IPS-NIHi11 (cell line): ENCODE measurements around the gene ACBD5.
"Not testable (repeated sequence)": the region's sequence is repeated elsewhere in the genome, so short reads cannot be mapped to it uniquely, and the experiment has no call there.

ENCODE experiments used
- DNase-seq: peaks from one replicate; pipeline ENCODE4 v3.0.0; 2012; ENCODE audit warnings: mixed read lengths, low spot score

The ACBD5 gene, protein sequence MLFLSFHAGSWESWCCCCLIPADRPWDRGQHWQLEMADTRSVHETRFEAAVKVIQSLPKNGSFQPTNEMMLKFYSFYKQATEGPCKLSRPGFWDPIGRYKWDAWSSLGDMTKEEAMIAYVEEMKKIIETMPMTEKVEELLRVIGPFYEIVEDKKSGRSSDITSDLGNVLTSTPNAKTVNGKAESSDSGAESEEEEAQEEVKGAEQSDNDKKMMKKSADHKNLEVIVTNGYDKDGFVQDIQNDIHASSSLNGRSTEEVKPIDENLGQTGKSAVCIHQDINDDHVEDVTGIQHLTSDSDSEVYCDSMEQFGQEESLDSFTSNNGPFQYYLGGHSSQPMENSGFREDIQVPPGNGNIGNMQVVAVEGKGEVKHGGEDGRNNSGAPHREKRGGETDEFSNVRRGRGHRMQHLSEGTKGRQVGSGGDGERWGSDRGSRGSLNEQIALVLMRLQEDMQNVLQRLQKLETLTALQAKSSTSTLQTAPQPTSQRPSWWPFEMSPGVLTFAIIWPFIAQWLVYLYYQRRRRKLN

DNA sequence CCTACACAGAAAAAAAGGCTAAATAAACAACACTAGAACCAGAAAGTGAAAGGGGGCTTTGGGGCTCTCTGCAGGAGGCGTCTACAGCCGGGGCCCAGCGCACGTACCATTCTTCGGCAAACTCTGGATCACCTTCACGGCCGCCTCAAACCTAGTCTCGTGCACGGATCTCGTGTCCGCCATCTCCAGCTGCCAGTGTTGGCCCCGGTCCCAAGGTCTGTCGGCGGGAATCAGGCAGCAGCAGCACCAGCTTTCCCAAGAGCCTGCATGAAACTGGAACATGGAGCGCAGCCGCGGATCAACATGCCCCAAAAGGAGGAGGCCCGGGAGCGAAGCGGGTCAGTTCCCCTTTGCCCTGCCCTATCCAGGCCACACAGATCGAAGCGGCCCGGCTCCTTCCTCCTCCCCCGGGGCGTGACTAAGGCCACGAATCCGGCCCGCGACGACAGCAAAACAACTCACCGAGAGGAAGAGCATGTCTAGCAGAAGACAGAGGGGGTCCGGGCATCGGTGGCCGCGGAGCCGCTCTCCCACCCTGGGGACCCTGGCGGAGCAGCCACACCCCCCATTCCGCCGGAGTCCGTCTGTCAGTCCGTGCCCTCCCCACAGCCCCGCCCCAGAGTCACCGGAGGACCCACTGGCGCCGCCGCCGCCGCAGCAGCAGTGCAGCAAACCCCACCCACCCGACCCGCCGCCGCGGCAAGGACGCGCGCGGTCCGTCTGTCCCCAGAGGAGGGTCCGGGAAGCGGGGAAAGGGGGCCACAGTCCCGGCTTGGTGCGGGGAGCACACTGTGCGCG lies at the start of gene ACBD5:
Gene ACBD5 (minus strand): TSS at position 586 of the 798 bp plus-strand sequence. CDS start 109 bp downstream, at position 477.
- DNase-seq = peak; percentile 78

DNA sequence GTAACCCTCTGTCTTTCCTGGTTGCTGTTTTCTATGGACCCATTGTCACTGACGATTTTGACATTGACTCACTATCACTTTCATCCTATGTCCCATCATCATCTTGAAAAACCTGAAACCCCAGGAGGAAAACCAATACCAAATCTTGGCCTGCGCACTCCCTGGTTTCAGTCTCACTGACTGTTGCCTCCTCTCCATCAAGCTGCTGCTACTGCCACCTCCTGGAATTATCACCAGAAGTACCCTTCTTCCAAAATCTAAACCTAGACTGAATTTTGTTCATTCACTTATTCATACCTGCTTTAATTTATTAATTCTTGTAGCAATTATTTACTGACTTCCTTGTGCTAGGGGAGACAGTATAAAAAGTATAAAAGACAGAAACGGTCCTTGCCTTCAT lies 44.5 kb upstream of the ACBD5 start:
- DNase-seq = peak; percentile 11

DNA sequence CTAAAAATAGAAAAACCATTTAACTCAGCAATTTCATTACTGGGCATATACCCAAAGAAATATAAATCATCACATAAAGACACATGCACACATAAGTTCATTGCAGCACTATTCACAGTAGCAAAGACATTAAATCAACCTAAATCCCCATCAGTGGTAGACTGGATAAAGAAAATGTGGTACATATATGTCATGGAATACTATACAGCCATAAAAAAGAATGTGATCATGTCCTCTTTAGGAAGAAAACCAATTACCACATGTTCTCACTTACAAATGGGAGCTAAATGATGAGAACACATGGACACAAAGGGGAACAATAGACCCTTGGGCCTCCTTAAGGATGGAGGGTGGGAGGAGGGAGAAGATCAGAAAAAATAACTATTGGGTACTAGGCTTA lies 36.0 kb upstream of the ACBD5 start:
- no peak for DNase-seq

DNA sequence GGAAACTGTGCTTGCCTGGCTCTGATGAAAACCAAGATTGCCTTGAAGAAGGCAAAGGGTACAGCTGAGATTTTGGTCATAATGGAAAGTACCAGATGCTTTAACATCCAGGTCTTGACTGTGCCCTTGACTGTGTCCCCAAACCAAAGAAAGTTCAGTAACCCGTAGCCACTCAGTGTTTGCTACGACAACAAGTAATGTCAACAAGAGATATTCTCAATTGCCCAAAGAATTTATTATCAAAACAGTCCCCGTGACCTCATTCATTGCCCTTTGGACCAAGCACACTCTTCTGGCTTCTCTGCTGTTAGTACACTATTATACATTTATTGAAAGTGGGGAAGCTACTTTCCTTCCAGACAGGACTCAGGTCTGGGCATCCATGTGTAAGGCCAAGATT lies 25.4 kb upstream of the ACBD5 start:
- DNase-seq = not testable (repeated sequence)

DNA sequence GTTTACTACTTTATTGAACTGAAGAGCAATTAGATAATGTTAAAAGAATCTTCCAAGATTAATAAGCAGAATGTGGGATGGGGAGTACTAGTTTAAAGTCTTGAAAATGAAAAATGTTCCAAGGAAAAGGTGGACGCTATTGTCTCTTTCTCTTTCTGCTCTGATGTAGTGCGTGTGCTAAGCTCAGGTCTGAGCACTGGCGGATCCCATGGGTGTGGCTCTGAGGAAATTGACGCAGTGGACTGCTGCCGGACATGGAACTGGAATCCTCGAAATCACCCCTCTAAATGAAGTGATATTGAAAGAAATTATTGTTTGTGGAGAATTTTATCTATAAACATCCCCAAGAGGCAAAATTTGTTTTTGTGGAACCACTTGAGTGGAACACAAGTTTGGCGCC lies 22.2 kb upstream of the ACBD5 start:
- DNase-seq = not testable (repeated sequence)

DNA sequence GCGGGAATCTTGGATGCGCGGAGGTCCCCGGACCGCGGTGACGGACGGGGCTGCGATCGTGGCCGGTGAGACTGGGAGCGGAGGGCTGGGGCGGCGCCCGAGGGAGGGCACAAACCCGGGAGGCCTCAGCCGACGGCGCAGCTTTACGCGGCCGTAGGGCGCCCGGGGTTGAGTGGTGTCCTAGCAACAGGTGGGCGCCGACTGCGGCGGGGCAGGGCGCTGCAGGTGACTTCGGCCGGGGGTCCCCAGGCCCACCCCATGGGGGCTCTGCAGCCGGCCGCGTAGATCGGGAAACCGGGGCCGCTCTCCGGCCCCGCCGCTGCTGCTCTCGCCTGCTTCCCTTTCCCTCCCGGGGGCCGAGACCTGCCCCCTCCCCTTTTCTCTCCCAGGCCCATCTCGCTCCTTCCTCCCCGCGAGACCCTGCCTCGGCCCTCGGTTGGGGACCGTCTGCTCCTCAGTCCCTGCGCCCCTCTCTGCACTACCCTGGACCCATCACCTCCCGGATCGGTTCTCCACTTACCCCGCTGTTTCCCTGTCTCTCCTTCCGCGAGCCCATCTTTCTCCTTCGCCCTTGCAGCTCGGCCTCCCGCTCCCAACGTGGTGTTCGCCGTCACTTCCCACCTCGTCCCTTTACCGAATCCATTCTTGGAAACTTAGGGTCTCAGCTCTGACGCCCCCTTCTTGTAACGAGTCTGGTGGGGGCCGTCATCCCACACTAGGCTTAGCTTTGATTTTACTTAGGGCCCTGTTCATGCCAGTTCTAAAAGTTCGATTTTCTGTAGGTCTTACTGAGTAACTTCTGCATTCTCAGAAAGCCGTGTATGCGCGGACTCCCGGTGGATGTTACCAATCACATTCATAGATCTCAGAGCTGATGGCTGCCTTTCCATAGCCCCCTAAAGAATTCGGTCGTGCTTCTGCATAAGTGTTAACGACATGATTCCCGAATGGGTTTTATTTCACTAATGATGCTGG lies 18.5 kb upstream of the ACBD5 start:
- DNase-seq = peak; percentile 69

DNA sequence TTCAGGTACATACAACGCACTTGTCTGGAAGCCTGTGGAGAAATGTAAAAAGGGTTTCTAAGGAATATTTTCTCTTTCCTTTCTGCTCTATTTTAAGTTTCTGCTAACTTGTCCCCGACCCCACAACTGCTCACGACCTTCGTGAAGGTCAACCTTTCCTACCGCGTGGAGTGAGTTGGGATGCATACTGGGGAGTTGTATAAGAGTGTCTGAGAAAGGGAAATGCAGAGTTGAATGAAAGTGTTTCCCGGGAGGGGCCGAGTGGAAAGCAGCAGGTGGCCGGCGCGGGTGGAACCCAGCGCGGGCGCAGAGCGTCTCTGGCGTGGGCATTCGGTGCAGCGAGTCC lies 17.9 kb upstream of the ACBD5 start:
- DNase-seq = no peak

DNA sequence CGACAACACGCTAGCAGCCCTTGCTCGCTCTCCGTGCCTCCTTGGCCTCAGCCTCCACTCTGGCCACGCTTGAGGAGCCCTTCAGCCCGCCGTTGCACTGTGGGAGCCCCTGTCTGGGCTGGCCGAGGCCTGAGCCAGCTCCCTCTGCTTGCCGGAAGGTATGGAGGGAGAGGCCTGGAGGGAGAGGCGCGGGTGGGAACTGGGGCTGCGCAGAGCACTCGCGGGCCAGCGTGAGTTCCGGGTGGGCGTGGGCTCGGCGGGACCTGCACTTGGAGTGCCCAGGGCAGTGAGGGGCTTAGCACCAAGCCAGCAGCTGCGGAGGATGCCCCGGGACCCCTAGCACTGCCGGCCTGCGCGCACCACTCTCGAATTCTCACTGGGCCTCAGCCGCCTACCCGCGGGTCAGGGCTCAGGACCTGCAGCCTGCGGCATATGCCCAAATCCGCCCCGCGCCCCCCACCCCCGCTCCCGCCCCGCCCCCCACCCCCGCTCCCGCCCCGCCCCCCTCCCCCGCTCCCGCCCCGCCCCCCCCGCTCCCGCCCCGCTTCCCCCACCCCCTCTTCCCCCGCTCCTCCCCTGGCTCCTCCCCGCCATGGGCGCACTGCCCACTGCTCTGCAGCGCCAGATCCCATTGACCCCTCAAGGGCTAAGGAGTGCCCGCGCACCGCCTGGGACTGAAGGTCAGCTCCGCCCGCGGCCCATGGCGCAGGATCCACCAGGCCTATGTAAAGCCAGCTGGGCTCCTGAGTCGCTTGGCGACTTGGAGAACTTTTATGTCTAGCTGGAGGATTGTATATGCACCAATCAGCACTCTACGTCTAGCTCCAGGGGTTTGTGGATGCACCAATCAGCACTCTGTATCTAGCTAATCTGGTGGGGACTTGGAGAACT lies 15.9 kb upstream of the ACBD5 start:
- peak; percentile 8 for DNase-seq

DNA sequence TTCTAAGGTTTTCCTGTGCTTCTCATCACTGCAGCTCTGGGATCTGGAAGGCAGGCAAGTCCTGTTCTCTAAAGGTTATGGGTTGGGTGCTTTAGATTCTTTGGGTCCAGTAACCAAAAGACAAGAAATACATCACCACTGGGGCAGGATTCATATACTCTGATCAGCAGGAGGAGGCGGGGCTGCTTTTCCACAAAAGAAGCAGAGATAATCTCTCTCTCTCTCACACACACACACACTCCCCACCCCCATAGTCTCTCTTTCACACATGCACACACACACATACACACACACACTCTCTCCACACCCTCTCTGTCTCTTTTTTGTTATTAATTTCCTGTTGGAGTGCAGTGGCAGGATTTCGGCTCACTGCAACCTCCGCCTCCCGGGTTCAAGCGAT lies 13.0 kb upstream of the ACBD5 start:
- DNase-seq = no peak

DNA sequence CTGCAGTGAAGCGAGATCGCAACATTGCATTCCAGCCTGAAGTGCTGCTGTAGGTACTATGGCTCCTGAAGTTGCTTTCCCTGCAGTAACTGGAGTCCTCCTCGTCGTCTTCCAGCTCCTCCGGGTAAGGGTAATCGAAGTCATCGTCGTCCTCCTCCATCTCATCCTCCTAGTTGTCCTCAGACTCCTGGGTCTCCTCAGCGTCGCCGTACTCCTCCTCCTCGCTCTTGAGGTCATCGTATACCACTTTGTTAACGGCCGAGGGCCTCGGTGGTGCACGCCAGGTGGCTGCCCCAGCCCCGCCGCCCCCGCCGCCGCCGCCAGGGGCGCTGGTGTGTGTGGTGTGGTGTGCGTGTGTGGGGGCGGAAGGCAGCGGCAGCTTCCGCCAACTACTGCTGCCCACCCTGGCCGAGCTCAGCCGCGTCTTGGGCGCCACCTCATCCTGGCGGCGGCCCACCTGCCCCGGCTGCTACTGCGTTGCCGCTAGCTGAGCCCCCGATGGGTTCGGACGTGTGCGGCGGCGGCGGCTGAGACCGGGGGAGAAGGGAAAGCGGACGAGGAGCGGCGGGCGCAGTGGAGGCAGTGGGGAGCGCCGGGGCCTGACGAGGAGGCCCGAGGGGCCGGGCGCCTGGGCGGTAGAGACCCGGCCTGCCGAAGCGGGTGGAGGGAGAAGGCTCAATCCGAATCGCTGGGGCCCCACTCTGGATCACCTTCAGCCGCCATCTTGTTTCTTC lies 11.8 kb upstream of the ACBD5 start:
- peak; percentile 55 for DNase-seq

DNA sequence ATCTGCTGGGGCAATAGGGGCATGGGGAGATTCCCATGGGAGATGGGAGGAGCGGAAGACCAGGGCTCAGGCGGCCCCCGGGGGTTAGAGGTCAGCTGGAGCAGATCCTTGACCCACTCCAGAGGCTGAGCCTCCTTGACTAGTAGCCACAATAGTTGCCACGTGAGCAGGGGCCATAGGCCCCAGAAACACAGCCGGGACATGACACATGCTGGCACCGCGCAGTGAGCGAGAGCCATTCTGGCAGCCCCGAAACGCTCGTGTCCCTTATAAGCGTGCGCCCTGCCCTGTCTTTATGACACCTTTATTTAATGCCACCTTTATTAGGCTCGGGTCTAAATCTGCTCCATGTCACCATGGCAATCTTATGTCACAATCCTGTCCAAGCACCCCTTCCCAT lies 11.0 kb upstream of the ACBD5 start:
- DNase-seq = no peak

DNA sequence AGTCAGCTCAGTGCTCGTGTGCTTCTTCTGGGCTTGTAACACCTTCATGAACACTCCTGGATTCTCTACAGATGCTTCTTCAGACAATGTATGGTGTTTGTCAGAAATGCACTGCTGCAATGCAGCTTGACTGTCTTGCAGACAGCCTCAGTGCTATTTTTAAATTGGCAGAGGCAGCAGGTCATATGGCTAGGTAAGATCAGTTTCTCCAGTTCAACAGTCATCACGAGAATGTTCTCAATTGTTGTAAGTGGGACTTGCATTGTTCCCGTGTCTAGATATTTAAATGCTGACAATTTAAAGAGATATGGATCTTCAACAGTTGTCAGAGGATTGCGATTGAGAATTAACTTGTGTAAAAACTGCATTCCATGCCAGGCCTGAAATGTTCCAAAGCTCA lies 7.6 kb upstream of the ACBD5 start:
- no peak for DNase-seq

DNA sequence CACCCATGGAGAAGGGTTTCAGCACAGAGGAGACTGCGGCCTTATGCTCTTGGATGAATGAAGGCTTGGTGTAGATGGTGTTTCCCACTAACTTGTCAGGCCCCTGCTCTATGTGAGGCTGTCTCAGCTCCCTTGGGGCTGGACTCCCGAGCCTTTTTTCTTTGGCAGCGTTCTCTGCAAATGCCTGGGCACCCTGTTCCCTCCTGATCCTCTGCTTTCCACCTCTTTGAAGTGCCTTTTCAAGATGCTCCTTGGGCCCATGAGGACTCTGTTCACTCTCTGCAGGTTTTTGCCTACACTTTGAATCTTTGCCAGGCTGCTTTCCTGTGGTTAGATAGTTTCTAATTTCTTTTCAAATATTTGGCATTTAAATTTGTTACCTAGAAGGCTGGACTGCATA lies 6.8 kb upstream of the ACBD5 start:
- DNase-seq = no peak

DNA sequence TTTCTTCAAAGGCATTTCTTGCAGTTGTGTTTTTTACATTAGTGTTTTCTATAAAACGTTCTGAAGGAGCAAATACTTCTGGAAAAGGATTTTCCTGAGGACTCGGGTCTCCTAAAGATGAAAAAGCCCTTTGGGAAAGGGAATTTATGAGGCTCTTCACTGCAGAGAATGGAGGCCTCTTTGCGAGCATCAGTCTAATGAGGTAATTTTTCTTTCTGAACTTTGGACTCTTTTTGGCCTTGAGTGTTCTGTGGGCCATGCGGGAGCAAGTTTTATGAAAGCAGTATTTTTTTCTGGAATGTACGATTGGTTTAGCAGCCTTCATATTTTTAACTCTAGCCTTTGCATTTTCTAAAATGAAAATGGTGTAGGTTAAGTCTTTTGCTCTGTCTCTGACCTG lies 6.4 kb upstream of the ACBD5 start:
- no peak for DNase-seq

DNA sequence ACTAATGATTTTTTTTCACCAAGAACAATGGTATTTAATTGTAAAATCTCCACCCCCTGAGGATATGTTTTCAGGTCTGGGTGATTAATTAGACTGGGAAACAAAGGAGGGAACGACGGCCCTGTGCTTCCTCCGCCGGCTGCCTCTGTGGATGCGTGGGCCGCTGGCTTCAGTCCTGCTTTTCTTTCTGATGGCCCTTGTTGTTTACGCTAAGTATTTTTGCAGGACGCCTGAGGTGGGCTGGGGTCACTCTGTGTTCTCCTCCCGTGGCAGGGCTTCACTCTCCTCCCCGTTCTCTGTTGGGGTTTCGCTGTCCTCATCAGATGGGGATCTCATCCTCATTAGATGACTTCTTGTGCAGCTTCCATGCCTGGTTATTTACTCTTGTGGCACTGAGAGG lies 5.2 kb upstream of the ACBD5 start:
- no peak for DNase-seq

DNA sequence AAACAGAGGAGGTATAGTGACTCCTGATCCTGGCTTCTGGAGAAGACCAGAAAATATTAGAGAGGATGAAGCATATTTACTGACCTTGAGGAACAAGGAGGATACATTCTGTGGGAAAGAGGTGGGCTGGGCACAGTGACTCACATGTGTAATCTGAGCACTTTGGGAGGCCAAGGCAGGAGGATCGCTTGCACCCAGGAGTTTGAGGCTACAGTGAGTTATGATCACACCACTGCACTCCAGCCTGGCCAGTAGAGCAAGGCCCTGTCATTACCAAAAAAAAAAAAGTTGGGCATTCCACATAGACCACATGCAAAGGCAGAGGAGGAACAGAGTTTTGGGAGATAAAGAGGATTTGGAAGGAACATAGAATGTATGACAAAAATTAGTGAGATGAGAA lies 4.4 kb upstream of the ACBD5 start:
- DNase-seq = no peak

DNA sequence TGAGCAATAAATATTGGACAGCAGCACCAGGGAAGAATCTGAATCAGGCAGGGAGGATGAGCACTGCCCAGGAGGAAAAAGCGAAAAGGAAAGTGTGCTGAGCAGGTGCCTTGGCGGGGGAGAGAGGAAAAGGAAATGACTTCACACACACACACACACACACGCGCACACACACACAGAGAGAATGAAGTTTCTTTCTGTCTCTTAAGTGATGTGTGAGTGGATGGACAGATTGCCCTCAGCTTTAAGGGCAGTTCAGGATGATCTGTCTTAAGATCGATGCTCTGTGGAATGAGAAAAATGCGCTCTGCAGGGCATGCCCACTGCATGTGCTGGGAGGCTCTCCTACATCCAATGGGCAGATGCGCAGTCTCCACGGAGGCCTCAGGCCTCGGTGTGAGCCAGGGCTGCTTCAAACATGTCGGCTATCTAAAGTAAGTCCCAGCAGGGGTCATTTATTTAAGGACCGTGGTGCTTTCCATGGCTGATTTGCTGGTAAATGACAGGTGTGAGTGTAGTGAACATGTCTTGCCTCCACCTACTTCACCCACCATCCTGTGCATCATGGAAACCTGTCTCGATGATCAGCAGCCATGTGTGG lies 2.5 kb upstream of the ACBD5 start:
- DNase-seq = peak; percentile 30

DNA sequence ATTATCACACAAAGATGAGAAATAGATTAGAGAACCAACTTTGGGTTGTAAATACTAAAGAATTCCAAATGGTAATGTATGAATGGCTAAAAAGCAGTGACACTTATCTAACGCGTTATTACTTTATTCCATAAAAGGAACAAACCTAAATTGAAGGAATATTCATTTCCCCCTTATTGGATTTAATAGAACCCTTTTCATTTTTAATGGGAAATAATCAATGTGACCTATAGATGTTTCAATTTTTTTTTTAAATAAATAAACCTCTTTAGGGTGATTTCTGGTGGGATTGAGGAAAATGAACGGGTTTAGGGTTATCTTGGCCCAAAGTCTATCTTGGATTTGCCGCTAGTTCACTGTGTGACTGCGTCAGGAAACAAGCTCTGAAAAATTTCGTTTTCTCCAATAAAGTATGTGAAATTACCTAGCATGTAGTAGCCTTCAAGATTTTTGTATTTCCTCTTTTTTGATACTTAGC lies 1.9 kb upstream of the ACBD5 start:
- no peak for DNase-seq

DNA sequence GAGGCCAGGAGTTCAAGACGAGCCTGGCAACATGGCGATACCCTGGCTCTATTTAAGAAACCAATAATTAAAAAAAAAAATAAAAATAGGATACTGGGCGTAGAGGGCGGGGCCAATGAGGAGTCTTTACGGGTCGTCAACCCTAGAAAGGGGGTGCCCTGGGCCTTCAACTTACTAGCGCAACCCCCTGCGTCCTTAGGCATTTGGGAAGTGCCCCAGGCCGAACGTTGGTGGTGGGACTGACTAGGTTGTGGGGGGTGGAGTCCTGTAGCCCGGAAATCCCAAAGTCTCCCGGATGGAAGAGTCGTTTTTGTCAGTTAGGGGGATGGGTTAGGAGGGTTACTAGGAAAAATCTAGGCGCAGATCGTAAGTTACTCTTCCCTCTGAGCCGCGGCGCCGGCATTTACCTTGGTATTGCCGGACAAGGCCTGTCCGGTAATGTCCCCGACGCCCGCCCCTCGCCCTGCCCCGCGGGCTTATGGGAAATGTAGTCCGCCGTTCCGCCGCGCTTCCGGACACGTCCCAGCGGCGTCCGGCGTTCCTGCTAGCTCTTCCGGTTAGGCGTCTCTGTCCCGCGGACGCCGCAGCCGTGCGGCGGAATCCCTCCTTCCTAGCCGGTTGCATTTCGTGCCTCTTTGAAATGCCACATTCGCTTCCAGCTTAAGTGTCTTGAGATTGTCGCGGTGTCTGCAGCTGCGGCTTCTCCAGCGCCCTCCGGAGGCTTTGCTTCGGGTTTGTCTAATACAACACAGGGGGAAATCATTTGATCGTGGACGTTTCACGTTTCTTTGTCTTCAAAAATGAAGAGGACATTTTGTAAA lies 1.3 kb upstream of the ACBD5 start:
- DNase-seq = peak; percentile 83
